H1 (cell line): Measurements from ENCODE around the gene MRPL33.

ENCODE experiments used
- SRF ChIP-seq: IDR thresholded peaks from 2 replicates; pipeline ENCODE4 v1.6.1; 2011; ENCODE audit warnings: mild to moderate bottlenecking, low read depth, low read length, moderate library complexity
- TF ChIP-seq, protein P1 (sequence below), 3 experiments: IDR thresholded peaks; 1 replicate in 2 of 3; 2 replicates in 1 of 3; pipeline versions ENCODE4 v1.5.1 to v1.6.1; 2011; ENCODE audit warnings: low read length in 3 of 3, mild to moderate bottlenecking in 3 of 3, inconsistent platforms in 2 of 3, low read depth in 1 of 3, moderate library complexity in 1 of 3; ENCODE audit not compliant: insufficient read depth in 1 of 3; ENCODE audit errors: control extremely low read depth in 1 of 3

DNA sequence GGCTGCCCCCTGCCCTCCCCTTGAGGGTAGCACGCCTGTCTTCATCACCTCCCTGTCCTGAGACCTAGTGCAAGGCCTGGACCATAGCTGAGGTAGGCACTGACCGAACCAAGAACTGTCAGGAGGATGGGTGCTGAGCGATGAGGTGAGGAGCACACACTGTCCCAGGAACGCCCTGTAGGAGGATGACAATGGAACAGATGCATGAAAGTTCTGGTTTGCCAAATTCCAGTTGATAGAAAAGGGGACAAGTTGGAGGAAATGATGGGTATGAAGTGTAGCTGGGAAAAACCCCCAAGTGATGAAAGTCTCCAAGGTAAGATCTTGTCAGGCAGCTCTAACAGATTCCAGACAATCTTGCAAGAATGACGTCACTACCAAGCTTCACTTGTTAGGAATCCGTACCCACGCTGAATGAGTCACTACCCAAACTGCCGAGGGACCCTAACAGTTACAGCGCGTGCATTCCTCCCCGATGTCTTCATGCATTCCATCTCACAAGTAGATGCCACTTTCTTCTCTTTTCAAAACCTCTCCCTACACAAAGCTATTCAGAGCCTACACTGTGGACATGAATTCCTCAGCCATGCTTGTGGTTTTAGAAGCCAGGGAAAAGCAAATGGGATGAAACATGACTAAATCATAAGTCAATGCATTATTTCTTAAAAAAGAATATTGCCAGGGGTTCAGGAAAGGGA, 27.6 kb downstream of the MRPL33 start:
- TF ChIP-seq, protein P1, sequence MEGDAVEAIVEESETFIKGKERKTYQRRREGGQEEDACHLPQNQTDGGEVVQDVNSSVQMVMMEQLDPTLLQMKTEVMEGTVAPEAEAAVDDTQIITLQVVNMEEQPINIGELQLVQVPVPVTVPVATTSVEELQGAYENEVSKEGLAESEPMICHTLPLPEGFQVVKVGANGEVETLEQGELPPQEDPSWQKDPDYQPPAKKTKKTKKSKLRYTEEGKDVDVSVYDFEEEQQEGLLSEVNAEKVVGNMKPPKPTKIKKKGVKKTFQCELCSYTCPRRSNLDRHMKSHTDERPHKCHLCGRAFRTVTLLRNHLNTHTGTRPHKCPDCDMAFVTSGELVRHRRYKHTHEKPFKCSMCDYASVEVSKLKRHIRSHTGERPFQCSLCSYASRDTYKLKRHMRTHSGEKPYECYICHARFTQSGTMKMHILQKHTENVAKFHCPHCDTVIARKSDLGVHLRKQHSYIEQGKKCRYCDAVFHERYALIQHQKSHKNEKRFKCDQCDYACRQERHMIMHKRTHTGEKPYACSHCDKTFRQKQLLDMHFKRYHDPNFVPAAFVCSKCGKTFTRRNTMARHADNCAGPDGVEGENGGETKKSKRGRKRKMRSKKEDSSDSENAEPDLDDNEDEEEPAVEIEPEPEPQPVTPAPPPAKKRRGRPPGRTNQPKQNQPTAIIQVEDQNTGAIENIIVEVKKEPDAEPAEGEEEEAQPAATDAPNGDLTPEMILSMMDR (IDR thresholded peaks at IDR 0.05; ENCODE audit: control extremely low read depth in 1 of 3, insufficient read depth in 1 of 3, low read depth in 1 of 3, low read length in 3 of 3): no peak
- no peak for TF ChIP-seq SRF
